ENCODE measurements around the gene REX1BD.
"Not testable (repeated sequence)": the region's sequence is repeated elsewhere in the genome, so short reads cannot be mapped to it uniquely, and the experiment has no call there.

REX1BD gene

DNA sequence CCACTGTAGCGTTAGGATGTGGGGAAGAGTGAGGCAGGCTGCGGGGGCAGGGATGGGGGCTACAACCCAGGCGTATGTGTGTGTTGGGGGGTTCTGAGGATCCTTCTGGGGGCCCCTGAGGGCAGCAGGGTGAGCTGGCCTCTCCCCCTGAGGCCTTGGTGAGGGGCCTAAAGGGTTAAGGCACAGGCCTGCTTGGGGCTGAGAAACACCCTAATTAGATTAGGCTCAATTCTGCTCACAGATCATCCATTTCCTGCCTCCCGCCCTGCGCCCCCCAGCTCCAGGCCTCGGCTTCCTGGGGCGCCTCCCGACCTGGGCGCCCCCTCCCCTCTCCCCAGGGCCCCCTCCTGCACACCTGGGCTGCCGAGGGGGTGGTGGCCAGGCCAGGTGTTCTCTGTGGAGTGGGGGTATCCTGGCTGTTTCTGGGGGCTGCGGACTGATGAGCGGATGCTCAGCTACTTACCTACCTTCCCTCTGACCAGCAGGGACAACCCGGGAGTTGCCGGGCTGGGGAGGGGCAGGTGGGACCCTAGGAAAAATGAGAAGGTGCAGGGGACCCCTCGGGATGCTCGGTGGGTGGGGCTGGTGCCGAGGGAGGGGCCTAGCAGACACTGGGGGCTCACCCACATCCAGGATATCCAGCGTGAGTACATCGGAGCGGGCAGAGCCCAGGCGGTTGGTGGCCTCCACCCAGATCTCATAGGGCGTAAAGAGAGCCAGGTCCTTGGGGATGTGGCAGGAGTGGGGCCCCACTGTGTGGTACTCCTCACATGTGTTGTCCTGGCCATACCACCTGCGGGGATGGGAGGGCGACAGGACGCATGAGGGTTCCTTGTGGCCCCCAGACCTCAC, 9.4 kb downstream of the REX1BD start:
- Histone ChIP-seq H3K36me3 (ENCODE audit: insufficient read depth) (no peaks in the 10 kb centered on the region), H2AFZ (ENCODE audit: low read depth) (no peak overlapping the region), H4K20me1 (ENCODE audit: insufficient read depth) (no peaks in the 10 kb centered on the region), H3K27ac (no peak overlapping the region), H3K79me2 (ENCODE audit: insufficient read depth, low read depth) (no peaks in the 10 kb centered on the region), H3K4me1 (ENCODE audit: low read depth, poor library complexity, severe bottlenecking) (peaks cover 6% of the 10 kb centered on the region), H3K9ac (no peak overlapping the region), H3K27me3 (ENCODE audit: insufficient read depth, low read depth) (peaks cover 53% of the 10 kb centered on the region), H3K4me3 (IDR thresholded peaks at IDR 0.05; ENCODE audit: insufficient read depth, low read depth, low read length) (no peak overlapping the region), H3K4me2 (no peak overlapping the region)
- TF ChIP-seq, protein P1, sequence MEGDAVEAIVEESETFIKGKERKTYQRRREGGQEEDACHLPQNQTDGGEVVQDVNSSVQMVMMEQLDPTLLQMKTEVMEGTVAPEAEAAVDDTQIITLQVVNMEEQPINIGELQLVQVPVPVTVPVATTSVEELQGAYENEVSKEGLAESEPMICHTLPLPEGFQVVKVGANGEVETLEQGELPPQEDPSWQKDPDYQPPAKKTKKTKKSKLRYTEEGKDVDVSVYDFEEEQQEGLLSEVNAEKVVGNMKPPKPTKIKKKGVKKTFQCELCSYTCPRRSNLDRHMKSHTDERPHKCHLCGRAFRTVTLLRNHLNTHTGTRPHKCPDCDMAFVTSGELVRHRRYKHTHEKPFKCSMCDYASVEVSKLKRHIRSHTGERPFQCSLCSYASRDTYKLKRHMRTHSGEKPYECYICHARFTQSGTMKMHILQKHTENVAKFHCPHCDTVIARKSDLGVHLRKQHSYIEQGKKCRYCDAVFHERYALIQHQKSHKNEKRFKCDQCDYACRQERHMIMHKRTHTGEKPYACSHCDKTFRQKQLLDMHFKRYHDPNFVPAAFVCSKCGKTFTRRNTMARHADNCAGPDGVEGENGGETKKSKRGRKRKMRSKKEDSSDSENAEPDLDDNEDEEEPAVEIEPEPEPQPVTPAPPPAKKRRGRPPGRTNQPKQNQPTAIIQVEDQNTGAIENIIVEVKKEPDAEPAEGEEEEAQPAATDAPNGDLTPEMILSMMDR (conservative IDR thresholded peaks at IDR 0.05; ENCODE audit: low read depth, low read length), result no peak

GRCh38 chr19:18599485-18599884, 10.9 kb downstream of the REX1BD start:
- Histone ChIP-seq H4K20me1 (ENCODE audit: insufficient read depth) (no peaks in the 10 kb centered on the region), H3K9ac (no peak overlapping the region), H3K79me2 (ENCODE audit: insufficient read depth, low read depth) (no peaks in the 10 kb centered on the region), H3K4me1 (ENCODE audit: low read depth, poor library complexity, severe bottlenecking) (peaks cover 4% of the 10 kb centered on the region), H3K27ac (no peak overlapping the region), H3K27me3 (ENCODE audit: insufficient read depth, low read depth) (peaks cover 65% of the 10 kb centered on the region), H3K36me3 (ENCODE audit: insufficient read depth) (no peaks in the 10 kb centered on the region), H2AFZ (ENCODE audit: low read depth) (no peak overlapping the region), H3K4me3 (IDR thresholded peaks at IDR 0.05; ENCODE audit: insufficient read depth, low read depth, low read length) (no peak overlapping the region), H3K4me2 (no peak overlapping the region)
- TF ChIP-seq, protein P1 (conservative IDR thresholded peaks at IDR 0.05; ENCODE audit: low read depth, low read length), result no peak

- H3K4me1 ChIP-seq (ENCODE audit: low read depth, poor library complexity, severe bottlenecking); H3K79me2 ChIP-seq (ENCODE audit: insufficient read depth, low read depth); H4K20me1 ChIP-seq (ENCODE audit: insufficient read depth); H3K4me2 ChIP-seq; H3K36me3 ChIP-seq (ENCODE audit: insufficient read depth); H3K4me3 ChIP-seq (IDR thresholded peaks at IDR 0.05; ENCODE audit: insufficient read depth, low read depth, low read length); H3K27ac ChIP-seq; H2AFZ ChIP-seq (ENCODE audit: low read depth); H3K9ac ChIP-seq: not testable (repeated sequence)
- H3K27me3 ChIP-seq (ENCODE audit: insufficient read depth, low read depth), result peaks cover 74% of the 10 kb centered on the region
These were observed 12.2 kb downstream of the REX1BD start for GRCh38 chr19:18600692-18601397.

DNA sequence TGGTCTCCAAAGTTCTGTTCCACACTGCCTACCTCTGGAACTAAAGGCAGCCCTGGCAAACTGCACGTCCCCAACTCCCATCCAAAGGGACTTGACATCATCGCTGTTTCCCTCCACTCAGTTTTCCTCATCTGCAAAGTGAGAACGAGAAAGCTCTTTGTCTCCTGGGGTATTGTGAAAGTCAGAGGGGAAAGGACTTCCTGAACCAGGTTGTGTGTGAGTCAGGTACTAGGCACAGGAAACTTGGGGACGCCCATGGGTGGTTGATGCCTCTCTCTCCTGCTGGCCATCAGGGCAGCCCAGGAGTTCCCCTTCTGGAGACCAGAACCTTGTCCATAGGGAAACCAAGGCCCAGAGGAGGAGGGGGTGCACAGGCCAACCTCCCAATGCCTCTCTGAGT, 13.3 kb downstream of the REX1BD start:
- Histone ChIP-seq H3K27me3 (ENCODE audit: insufficient read depth, low read depth) (peaks cover 77% of the 10 kb centered on the region), H3K4me3 (IDR thresholded peaks at IDR 0.05; ENCODE audit: insufficient read depth, low read depth, low read length) (no peak overlapping the region), H3K4me2 (no peak overlapping the region), H3K9ac (no peak overlapping the region), H3K27ac (no peak overlapping the region), H2AFZ (ENCODE audit: low read depth) (no peak overlapping the region), H3K36me3 (ENCODE audit: insufficient read depth) (no peaks in the 10 kb centered on the region), H3K4me1 (ENCODE audit: low read depth, poor library complexity, severe bottlenecking) (no peaks in the 10 kb centered on the region), H3K79me2 (ENCODE audit: insufficient read depth, low read depth) (no peaks in the 10 kb centered on the region), H4K20me1 (ENCODE audit: insufficient read depth) (no peaks in the 10 kb centered on the region)
- TF ChIP-seq, protein P1 (conservative IDR thresholded peaks at IDR 0.05; ENCODE audit: low read depth, low read length), result no peak

Measured in KMS-11 (cell line).